Astrocyte (in vitro differentiated cells and primary cell): Measurements from ENCODE around the gene LAMA5.

Experiments
- CTCF ChIP-seq: IDR thresholded peaks from 2 replicates; pipeline ENCODE4 v1.5.1; 2011; ENCODE audit warnings: low read depth, mild to moderate bottlenecking, inconsistent platforms, low read length, moderate library complexity; ENCODE audit not compliant: insufficient read depth
- EZH2 ChIP-seq: IDR thresholded peaks from 2 replicates; pipeline ENCODE4 v1.6.1; 2012; ENCODE audit warnings: mild to moderate bottlenecking, low read length, inconsistent platforms; ENCODE audit not compliant: insufficient read depth

- no peak for TF ChIP-seq CTCF
- TF ChIP-seq EZH2, result no peak
These were observed 54.1 kb downstream of the LAMA5 start for GRCh38 chr20:62313021-62313420.
